A673 (cell line): ENCODE results near the gene ENPP5. TPM values are rescaled to one million over a fixed set of nuclear protein-coding genes. Genes with fewer than 3 reads are reported as not detected.

Experiments
- Bru-seq: library from RNA; stranded (reverse); fragments of 400-500 nt; gene quantifications from one replicate; lab custom pipeline; 2021; lab: Mats Ljungman, UMichigan
- BruChase-seq, 2 experiments: library from RNA; stranded (reverse); fragments of 400-500 nt; gene quantifications; one replicate each; lab custom pipeline; 2021; lab: Mats Ljungman, UMichigan
- BruUV-seq: library from RNA; stranded (reverse); fragments of 400-500 nt; replicated peaks from 2 replicates; lab custom pipeline; 2021; lab: Mats Ljungman, UMichigan
- CTCF ChIA-PET: fragments of 300-600 bp; sonication (Branson Sonifier 250); formaldehyde crosslinking; loops from one replicate; lab custom pipeline; 2022; ENCODE audit warnings: antibody characterized with exemption; lab: Charles Lee
- POLR2A ChIA-PET: fragments of 300-600 bp; sonication (Branson Sonifier 250); formaldehyde crosslinking; loops from one replicate; lab custom pipeline; 2022; ENCODE audit warnings: antibody characterized with exemption; ENCODE audit not compliant: low non-redundant PET; lab: Charles Lee
- DNase-seq: peaks from one replicate; pipeline ENCODE4 v3.0.0-alpha.2; 2015; ENCODE audit warnings: low spot score
- H3K27ac ChIP-seq: fragments of 200-600 bp; sonication (generic); 2 replicates; pipeline ENCODE4 v1.5.1; 2016; ENCODE audit warnings: mixed run types, low read depth, mild to moderate bottlenecking, mixed read lengths, antibody characterized with exemption, low read length; ENCODE audit not compliant: poor library complexity, severe bottlenecking
- H3K27me3 ChIP-seq: fragments of 200-600 bp; sonication (generic); replicated peaks from 2 replicates; pipeline ENCODE4 v1.6.1; 2017; ENCODE audit warnings: mixed run types, low read depth, mild to moderate bottlenecking, mixed read lengths, antibody characterized with exemption, low read length; ENCODE audit not compliant: insufficient read depth, poor library complexity
- H3K36me3 ChIP-seq: fragments of 200-600 bp; sonication (generic); 2 replicates; pipeline ENCODE4 v1.6.1; 2016; ENCODE audit warnings: mixed run types, mild to moderate bottlenecking, mixed read lengths, antibody characterized with exemption, low read length; ENCODE audit not compliant: insufficient read depth, poor library complexity, severe bottlenecking
- H3K4me1 ChIP-seq: fragments of 200-600 bp; sonication (generic); 2 replicates; pipeline ENCODE4 v1.6.1; 2017; ENCODE audit warnings: mixed run types, mild to moderate bottlenecking, mixed read lengths, antibody characterized with exemption, low read length; ENCODE audit not compliant: insufficient read depth, poor library complexity, severe bottlenecking
- H3K4me3 ChIP-seq: fragments of 200-600 bp; sonication (generic); 2 replicates; pipeline ENCODE4 v1.5.1; 2016; ENCODE audit warnings: low read depth, mixed run types, mild to moderate bottlenecking, mixed read lengths, low read length; ENCODE audit not compliant: poor library complexity, severe bottlenecking
- H3K9me3 ChIP-seq: fragments of 200-600 bp; sonication (generic); 2 replicates; pipeline ENCODE4 v1.6.1; 2016; ENCODE audit warnings: mixed run types, low read depth, mild to moderate bottlenecking, mixed read lengths, antibody characterized with exemption, low read length; ENCODE audit not compliant: poor library complexity, severe bottlenecking
- CTCF ChIP-seq: fragments of 300-800, 200-600 bp; sonication (generic); conservative IDR thresholded peaks from 2 replicates; pipeline ENCODE4 v1.5.1; 2017; ENCODE audit warnings: low read depth, mild to moderate bottlenecking, antibody characterized with exemption, low read length, moderate library complexity, mixed read lengths
- EZH2 ChIP-seq: fragments of 200-600 bp; sonication (generic); IDR thresholded peaks from 2 replicates; pipeline ENCODE4 v1.6.1; 2017; ENCODE audit warnings: borderline replicate concordance, low read depth, mild to moderate bottlenecking, mixed read lengths, antibody characterized with exemption, low read length; ENCODE audit not compliant: poor library complexity, severe bottlenecking
- intact Hi-C: fragments of 100-400 bp; cut with micrococcal nuclease; formaldehyde crosslinking; loops from one replicate; pipeline ENCODE4 v1.10.0; 2022; ENCODE audit not compliant: unreplicated experiment
- long read RNA-seq: library from polyadenylated mRNA; stranded (forward); transcript quantifications from one replicate; pipeline ENCODE4 v2.0.0, GENCODE V29; 2022
- total RNA-seq: library from RNA; stranded (reverse); gene quantifications from 2 replicates; pipeline ENCODE4 v1.2.3, GENCODE V29; 2021

ENPP5 gene
- total RNA-seq (not detected in 2 replicates), Bru-seq, nascent RNA (not detected), BruChase-seq, experiment 1, labeled RNA remaining after a 2-hour chase (not detected), BruChase-seq, experiment 2, labeled RNA remaining after a 6-hour chase (not detected)
- long read RNA-seq, result 0 reads

DNA sequence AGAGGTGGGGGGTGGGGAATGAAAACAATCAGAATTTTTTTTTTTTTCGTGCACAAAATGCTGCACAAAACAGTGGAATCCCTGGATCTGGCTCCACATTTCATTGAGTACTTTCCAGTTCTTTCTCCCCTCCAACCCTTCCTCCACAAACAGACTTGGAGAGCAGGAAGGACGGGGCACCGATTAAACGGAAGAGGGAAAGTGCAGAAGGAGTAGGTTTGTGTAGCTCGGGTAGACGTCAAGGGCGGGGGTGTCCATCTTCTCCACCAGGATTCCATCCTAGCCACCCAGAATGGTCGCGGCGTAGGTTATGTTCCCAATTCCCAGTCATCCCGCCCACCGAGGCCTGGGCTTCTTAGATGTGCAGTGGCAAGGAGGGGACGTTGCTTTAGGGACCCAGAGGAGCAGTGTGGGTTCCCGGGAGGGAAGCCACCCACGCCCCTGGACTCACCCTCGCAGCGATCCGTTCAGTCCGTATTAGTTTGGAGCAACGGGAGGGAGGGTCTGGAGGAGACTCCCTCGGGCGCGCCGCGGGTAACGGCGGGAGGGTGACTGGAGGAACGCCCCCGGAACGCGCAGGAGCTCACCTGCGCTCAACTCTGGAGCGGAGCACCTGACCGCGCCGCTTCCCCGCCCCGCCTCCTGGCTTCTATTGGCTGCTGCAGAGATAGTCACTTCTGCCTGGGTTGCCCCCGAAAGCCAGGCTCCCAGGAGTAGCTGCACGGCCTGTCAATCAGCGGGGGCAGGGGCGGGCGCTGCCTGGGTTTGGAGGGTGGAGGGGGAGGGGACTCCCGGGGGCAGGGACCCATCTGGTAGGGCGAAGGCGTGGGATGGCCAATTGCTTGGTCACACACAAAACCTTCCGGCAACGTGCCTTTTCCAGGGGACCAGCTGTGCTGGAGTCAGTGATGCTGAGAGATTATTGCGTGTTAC, at the start of gene ENPP5:
ENPP5 (minus strand) TSS at position 624 of the 933 bp plus-strand sequence. CDS start 2,718 bp downstream, outside the sequence.
- peak within 1 kb of the TSS; percentile 41 for H3K4me3 ChIP-seq
- TF ChIP-seq CTCF (no peak), EZH2 (no peak)
- POLR2A ChIA-PET, result no interaction called here
- H3K9me3 ChIP-seq, result no peaks in the 10 kb centered on the region
- CTCF ChIA-PET, result no interaction called here
- no peaks in the 10 kb centered on the region for H3K4me1 ChIP-seq
- H3K36me3 ChIP-seq, result no peaks in the 10 kb centered on the region
- DNase-seq, result peak; percentile 31
- BruUV-seq, result no TSS peak
- intact Hi-C loops, result no loop called here
- no peak within 1 kb of the TSS for H3K27ac ChIP-seq
- peaks cover 62% of the 10 kb centered on the region for H3K27me3 ChIP-seq

DNA sequence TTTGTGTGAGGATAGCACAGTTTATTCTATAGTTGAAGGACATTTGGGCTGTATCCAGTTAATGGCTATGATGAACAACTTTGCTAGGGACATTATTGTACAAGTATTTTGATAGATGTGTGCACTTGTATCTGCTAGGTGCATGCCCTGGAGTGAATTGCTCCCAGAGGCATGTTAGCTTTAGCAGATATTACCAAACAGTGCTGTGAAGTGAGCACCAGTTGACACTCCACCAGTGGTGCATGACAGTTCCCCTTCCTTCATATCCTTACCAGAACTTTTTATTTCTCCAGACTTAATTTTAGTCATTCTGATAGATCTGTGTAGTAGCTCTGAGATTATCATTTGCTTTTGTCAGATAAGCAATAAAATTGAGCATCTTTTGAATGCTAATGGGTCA, 48.9 kb upstream of the ENPP5 start:
- Histone ChIP-seq H3K9me3 (no peaks in the 10 kb centered on the region), H3K4me3 (no peak overlapping the region), H3K4me1 (no peaks in the 10 kb centered on the region), H3K27ac (no peak overlapping the region), H3K36me3 (no peaks in the 10 kb centered on the region), H3K27me3 (peaks cover 7% of the 10 kb centered on the region)
- BruUV-seq, result no TSS peak
- DNase-seq, result no peak
- POLR2A ChIA-PET, result no interaction called here
- TF ChIP-seq CTCF (no peak), EZH2 (no peak)
- CTCF ChIA-PET, result no interaction called here
- intact Hi-C loops, result loop anchor here (2.0 kb wide), 1 partner anchor 407 kb away; no protein-coding TSS in a partner anchor

DNA sequence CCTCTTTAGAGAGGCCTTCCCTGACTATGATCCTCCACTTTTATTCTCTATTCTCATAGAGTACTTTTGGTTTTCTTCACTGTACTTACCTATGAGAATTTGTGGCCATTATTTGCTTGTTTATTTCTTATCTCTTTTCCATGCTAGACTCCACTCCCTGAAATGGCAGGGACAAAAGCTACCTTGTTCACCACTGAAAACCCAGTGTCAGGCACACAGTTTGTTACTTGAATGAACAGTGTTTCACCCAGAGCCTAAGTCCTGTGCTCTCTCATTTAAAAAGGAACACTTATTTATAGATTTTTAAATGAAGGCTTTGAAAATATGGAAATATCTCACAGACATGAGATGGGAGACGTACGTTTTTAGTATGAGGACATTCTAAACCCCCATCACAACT, 47.7 kb upstream of the ENPP5 start:
- no peak for DNase-seq
- Histone ChIP-seq H3K4me3 (no peak overlapping the region), H3K27ac (no peak overlapping the region), H3K4me1 (no peaks in the 10 kb centered on the region), H3K9me3 (no peaks in the 10 kb centered on the region), H3K27me3 (peaks cover 3% of the 10 kb centered on the region), H3K36me3 (no peaks in the 10 kb centered on the region)
- BruUV-seq, result no TSS peak
- CTCF ChIA-PET, result no interaction called here
- TF ChIP-seq CTCF (no peak), EZH2 (no peak)
- intact Hi-C loops, result no loop called here
- POLR2A ChIA-PET, result no interaction called here
